PC-9 (cell line): ENCODE measurements around the gene FNDC3B.

Source experiments
- EZH2 ChIP-seq: fragments of 200-600 bp; sonication (generic); IDR thresholded peaks from 2 replicates; pipeline ENCODE4 v1.8.0; 2017; ENCODE audit warnings: antibody characterized with exemption, low read depth
- TF ChIP-seq, protein P1 (sequence below): fragments of 200-600 bp; sonication (generic); conservative IDR thresholded peaks from 2 replicates; pipeline ENCODE4 v1.6.1; 2017; ENCODE audit warnings: mixed run types, antibody characterized with exemption, mild to moderate bottlenecking, moderate library complexity

DNA sequence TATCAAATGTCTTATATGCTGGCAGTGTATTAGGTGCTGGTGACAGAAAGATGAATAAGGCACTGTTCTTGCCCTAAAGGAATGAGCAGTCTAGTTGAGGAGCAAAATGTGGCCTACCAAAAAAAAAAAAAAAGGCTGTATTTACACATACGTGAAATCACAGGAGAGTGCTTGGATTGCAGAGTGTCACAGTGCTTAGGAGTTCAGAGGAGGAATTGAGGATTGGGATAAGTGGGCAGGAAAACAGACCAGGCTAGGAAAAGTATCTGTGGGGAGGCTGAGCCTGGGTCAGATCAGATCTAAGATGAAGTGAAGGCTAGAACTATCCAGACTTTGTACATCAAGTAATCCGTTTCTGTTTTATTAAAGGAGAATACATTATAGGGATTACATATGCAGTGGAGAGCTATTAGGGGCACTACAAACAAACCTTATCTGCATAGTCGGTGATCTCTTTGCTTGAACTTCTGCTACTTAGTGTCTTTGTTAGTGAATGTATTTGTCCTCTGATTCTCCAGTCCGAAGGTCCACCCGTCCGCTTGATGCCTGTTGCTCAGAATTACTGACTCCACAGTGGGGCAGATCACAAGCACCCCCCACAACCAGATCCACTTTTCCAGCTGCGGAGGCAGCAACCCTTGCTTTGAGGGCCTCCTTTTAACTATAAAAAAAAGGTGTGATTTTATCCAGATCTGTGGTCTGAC, 80.0 kb downstream of the FNDC3B start:
- TF ChIP-seq, protein P1, sequence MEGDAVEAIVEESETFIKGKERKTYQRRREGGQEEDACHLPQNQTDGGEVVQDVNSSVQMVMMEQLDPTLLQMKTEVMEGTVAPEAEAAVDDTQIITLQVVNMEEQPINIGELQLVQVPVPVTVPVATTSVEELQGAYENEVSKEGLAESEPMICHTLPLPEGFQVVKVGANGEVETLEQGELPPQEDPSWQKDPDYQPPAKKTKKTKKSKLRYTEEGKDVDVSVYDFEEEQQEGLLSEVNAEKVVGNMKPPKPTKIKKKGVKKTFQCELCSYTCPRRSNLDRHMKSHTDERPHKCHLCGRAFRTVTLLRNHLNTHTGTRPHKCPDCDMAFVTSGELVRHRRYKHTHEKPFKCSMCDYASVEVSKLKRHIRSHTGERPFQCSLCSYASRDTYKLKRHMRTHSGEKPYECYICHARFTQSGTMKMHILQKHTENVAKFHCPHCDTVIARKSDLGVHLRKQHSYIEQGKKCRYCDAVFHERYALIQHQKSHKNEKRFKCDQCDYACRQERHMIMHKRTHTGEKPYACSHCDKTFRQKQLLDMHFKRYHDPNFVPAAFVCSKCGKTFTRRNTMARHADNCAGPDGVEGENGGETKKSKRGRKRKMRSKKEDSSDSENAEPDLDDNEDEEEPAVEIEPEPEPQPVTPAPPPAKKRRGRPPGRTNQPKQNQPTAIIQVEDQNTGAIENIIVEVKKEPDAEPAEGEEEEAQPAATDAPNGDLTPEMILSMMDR, result no peak
- TF ChIP-seq EZH2, result no peak
